Stimulated activated CD4-positive, alpha-beta T cell treated with anti-CD3 and anti-CD28 coated beads, Interleukin-1b, Interleukin-23, amount 100 ng/mL, for 24 hours (primary cell): ENCODE data around the gene UBE2E2.

Source experiments
- DNase-seq, 4 experiments: peaks; one replicate each; pipeline ENCODE4 v3.0.0-alpha.2; 2020; ENCODE audit warnings: low read depth in 4 of 4, low spot score in 1 of 4

Gene UBE2E2

GRCh38 chr3:23192816-23193215 is 10.3 kb upstream of the UBE2E2 start:
- DNase-seq: no peak

DNA sequence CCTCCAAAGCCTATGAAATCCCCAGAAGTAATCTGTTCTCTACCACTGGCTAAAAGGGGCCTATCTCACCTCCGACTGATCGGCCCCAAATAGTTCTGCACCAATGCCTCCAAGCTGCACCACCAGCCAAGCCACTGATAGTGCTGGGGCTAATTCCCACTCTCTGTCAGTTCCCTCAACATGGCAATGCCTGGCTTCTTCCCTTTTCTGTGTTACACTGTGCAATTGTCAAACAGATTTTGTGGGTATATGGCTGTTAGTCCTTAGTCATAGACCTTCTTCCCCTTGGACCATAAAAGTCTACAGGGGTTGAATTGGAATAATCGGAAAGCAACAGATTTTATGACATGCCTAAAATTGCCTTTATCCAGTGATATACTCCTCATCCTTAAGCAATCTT is 9.3 kb upstream of the UBE2E2 start:
- no peak for DNase-seq

GRCh38 chr3:23198801-23199200 is 4.3 kb upstream of the UBE2E2 start:
- no peak for DNase-seq

- no peak for DNase-seq
These were observed 3.5 kb upstream of the UBE2E2 start for GRCh38 chr3:23199649-23200048.

DNA sequence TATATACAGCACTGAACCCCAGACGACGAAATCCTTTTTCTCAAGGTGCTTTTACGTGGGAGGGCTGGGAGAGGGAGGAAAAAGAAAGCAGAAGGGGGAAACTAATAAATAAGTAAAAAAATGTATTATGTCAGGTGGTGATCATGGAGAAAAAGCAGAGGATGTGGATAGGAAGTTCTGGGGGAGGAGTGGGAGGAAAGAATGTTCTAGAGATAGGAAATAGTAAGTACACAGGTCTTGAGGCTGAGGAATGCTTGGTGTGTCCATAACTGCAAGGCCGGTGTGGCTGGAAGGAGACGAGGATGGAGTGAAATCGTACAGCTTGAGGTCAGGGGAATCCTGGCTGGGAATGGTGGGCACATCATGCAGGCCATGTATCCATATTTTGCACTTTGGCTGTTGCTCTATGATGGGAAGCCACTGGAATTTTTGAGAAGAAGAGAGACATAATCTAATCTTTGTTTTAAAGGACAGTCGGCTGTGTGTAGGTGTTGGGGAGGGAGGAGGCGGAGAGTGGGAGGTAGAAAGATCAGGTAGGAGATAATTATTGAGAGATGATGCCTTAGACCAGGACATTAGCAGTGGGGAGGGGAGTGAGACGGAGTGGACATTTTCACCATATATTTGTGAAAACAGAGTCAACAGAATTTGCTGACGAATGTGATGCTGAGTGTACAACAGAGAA is 1.8 kb upstream of the UBE2E2 start:
- no peak for DNase-seq

DNA sequence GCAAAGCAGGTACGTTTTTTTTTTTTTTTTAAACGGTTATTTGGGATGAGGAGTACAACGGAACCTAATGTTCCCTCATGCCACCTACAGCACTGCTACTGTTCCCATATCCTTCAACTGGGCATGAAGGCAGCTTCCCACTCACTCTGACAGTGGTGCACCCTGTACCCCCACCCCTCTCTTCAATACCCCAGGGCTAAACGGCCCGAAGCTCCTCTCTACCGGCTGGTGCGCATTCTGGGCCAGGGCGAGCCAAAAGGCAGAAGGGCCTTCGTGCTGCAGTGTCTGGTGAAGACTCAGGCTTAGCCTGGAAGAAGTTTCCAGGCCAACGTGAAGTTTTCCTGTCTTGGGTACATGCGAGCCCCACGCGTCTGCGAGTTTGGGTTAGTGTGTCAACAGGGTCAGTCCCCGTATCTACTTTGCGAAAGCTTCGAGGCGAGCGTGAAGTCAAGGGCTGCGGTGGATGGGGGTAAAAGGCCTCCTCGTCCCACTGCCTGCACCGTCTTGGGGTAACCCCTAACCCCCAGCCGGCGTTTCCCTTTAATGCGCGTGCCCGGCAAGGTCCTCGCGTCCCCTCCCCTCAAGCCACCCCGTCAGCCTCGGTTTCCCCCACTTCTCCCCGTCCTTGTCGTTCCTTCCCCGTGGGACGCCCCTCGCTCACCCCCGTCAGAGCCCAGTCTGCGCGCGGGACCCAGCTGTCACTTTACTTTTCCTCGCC is 765 bp upstream of the UBE2E2 start:
- peak in 2 of 4 experiments; percentile 0 to 17 for DNase-seq

GRCh38 chr3:23203708-23204330 is 692 bp downstream of the UBE2E2 start:
- DNase-seq: no peak

- no peak for DNase-seq
These were observed 3.2 kb downstream of the UBE2E2 start for GRCh38 chr3:23206366-23206765.

- DNase-seq: no peak
These were observed 6.0 kb downstream of the UBE2E2 start for GRCh38 chr3:23209103-23209502.

GRCh38 chr3:23209747-23210487 is 6.8 kb downstream of the UBE2E2 start:
- no peak for DNase-seq

DNA sequence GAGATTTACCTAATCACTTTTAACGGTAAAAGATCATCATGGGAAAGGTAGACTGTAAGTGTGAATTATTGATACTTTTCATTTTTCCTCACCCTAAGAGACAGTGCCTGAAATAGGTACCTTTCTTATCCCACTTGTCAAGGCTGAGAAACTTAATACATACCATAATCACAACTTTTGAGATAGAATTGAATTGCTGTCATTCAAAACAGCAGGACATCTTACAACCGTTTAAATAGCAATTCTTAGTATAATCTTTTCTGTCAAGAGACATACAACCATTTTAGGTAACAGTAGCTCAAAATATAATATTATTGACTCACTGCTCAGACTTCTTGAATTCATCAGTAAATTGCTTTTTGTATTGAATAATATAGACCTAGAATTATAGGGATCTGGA is 10.7 kb downstream of the UBE2E2 start:
- no peak for DNase-seq

DNA sequence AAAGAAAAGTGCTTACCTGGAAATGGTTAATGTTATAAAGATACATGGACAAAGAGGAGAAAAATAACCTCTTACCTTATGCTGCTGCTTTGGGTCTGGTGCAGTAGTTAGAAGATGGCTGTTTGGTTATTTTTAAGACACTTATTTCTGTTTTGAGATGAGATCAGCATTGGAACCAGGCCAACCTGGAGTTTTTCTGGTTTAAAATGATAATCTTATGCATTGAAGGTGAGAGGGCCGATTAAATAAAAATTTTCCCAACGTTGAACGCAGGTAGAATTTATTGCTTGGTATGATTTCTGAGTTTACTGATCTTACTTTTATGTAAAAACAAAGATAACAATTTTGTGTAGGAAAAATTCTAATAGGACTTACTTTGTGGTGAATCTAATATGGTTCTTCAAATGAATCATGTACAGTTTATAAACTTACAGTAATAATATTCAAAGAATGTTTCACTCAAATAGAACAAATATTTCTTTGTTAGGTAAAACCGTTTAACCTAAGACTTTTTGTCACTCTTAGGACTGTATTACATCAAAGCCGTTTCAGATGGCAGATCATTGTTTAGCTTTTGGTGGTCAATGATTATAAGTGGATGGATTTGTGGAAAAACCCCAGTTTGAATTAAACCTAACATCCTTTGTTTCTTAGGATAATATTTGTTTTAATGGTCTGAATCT is 14.9 kb downstream of the UBE2E2 start:
- no peak for DNase-seq

DNA sequence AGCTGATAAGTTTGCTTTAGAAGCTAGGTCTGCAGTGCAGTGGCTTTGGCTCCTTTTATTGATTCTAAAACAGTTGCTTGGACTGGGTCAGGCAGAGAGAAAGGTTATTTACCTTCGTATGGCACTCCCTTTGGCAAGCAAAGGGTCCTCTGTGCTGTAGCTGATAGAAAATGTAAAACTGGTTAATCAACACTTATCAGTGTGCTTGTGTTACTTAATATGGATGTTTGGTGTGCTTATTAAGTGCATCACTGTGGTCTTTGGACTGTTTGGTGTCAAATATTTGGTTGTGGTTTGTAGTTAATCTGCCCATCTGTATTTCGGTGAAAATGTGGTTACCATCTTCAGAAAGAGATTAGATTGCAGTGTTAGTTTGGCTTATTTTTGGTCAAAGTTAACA is 16.0 kb downstream of the UBE2E2 start:
- DNase-seq: no peak

DNA sequence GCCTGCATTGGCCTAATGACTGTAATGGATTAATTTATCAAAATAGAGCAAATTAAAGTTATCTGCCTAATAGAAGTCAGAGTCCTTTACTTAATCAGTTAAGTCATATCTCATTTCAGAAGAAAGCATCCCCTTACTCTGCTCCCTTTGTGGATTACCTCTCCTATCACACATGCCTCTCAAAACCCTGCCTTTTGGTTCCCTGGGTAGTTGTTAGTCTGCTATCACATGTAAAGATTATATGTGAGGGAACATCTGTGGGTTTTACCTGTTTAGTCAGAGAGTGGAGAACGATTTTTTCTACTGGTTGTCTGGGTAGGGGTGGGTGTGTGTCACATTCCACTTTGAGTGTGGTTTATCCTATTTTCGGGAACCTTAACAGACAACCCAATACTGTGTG is 16.4 kb downstream of the UBE2E2 start:
- DNase-seq: no peak

- no peak for DNase-seq
These were observed 18.0 kb downstream of the UBE2E2 start for GRCh38 chr3:23221136-23221535.

DNA sequence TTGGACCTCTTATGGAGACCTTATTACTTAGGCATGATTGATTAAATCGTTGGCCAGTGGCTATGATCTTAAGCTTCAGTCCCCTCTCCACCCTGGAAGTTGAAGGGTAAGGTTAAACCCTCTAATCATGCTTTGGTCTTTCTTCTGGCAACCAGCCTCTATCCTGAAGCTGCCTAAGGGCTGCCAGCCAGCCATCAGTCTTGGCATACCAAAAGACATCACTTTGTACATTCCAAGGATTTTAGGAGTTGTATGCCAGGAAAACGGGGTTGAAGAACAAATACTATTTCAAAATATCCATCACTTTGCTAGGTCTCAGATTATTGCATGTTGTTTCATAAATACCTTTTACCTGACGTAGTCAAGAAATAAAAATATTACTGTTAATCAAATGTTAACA is 28.9 kb downstream of the UBE2E2 start:
- no peak for DNase-seq

GRCh38 chr3:23232854-23233253 is 29.7 kb downstream of the UBE2E2 start:
- DNase-seq: no peak

DNA sequence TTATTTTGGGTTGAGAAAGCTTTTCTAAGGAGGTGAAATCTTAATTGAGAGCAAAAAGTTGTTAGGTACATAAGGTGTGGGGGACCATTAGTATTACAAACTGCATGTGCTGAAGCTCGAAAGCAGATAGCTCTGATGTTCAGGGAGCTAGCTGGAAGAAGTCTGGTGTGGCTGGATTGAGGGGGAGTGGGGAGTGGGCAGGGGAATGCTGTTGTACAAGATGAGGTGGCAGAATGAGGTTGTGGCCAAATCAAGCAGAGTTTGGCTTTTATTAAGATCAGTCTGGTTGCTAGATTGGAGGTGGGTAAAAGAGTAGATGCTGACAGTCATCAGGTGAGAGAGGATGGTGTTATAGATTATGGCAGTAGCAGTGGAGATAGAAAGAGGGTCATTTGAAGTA is 32.1 kb downstream of the UBE2E2 start:
- DNase-seq: no peak

GRCh38 chr3:23236890-23237289 is 33.8 kb downstream of the UBE2E2 start:
- no peak for DNase-seq

- DNase-seq: no peak
These were observed 35.0 kb downstream of the UBE2E2 start for GRCh38 chr3:23238156-23238555.

- no peak for DNase-seq
These were observed 35.5 kb downstream of the UBE2E2 start for GRCh38 chr3:23238578-23238977.
